Measurements from ENCODE around the gene S100A5.
"Not testable (repeated sequence)": the region's sequence is repeated elsewhere in the genome, so short reads cannot be mapped to it uniquely, and the experiment has no call there.

DNA sequence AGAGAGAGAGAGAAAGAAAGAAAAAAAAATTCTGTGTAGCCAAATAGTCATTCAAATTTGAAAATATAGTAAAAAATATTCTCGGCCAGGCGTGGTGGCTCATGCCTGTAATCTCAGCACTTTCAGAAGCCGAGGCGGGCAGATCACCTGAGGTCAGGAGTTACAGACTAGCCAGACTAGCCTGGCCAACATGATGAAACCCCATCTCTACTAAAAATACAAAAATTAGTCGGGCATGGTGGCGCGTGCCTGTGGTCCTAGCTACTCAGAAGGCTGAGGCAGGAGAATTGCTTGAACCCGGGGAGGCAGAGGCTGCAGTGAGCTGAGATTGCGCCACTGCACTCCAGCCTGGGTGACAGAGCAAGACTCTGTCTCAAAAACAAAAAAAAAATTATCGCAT lies 47.3 kb upstream of the S100A5 start:
- TF ChIP-seq, protein P1, sequence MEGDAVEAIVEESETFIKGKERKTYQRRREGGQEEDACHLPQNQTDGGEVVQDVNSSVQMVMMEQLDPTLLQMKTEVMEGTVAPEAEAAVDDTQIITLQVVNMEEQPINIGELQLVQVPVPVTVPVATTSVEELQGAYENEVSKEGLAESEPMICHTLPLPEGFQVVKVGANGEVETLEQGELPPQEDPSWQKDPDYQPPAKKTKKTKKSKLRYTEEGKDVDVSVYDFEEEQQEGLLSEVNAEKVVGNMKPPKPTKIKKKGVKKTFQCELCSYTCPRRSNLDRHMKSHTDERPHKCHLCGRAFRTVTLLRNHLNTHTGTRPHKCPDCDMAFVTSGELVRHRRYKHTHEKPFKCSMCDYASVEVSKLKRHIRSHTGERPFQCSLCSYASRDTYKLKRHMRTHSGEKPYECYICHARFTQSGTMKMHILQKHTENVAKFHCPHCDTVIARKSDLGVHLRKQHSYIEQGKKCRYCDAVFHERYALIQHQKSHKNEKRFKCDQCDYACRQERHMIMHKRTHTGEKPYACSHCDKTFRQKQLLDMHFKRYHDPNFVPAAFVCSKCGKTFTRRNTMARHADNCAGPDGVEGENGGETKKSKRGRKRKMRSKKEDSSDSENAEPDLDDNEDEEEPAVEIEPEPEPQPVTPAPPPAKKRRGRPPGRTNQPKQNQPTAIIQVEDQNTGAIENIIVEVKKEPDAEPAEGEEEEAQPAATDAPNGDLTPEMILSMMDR (IDR thresholded peaks at IDR 0.05): not testable (repeated sequence)
- TF ChIP-seq POLR2A (IDR thresholded peaks at IDR 0.05): not testable (repeated sequence)

Measured in thyroid gland (tissue), 4 donors.